HCT116 (cell line): ENCODE measurements around the gene DIS3L. TPM values are rescaled to one million over a fixed set of nuclear protein-coding genes. Genes with fewer than 3 reads are reported as not detected.

Experiments used
- ATAC-seq: fragments of 200-7000 bp; cut with Tn5 transposase; 2 replicates; pipeline ENCODE4 v1.9.1; 2020; ENCODE audit warnings: mild to moderate bottlenecking, moderate library complexity
- BruUV-seq: library from RNA; stranded (reverse); fragments of 400-500 nt; replicated peaks from 2 replicates; lab custom pipeline; 2021; lab: Mats Ljungman, UMichigan
- CTCF ChIA-PET: fragments of 300-600 bp; sonication (Branson Sonifier 250); formaldehyde crosslinking; loops from one replicate; lab custom pipeline; 2021; ENCODE audit warnings: antibody characterized with exemption; lab: Charles Lee
- POLR2A ChIA-PET: fragments of 300-600, 350-600 bp; sonication (Branson Sonifier 250); formaldehyde crosslinking; loops from one replicate; lab custom pipeline; 2021; ENCODE audit warnings: antibody characterized with exemption; lab: Charles Lee
- RAD21 ChIA-PET, 2 experiments: fragments of 300-600 bp; sonication (Branson Sonifier 250); formaldehyde crosslinking; loops; one replicate each; lab custom pipeline; 2023; ENCODE audit warnings: low total read pairs in 2 of 2; ENCODE audit not compliant: uncharacterized antibody in 2 of 2, unreplicated experiment in 2 of 2, low non-redundant PET in 1 of 2; lab: Charles Lee
- DNase-seq: peaks from one replicate; pipeline ENCODE4 v3.0.0-alpha.2; 2010; ENCODE audit warnings: low read depth, low spot score
- H2AFZ ChIP-seq: fragments of 200-600 bp; shearing (Covaris generic), sonication (generic); 2 replicates; pipeline ENCODE4 v1.6.1; 2017; ENCODE audit warnings: low read depth, mixed run types, mixed read lengths, antibody characterized with exemption, low read length; ENCODE audit not compliant: poor library complexity, severe bottlenecking
- H3K27ac ChIP-seq: 2 replicates; pipeline ENCODE4 v1.5.1; 2012; ENCODE audit warnings: low read depth, low read length
- H3K27me3 ChIP-seq: fragments of 200-600 bp; sonication (generic); 2 replicates; pipeline ENCODE4 v1.6.1; 2016; ENCODE audit warnings: mixed run types, low read length, mixed read lengths; ENCODE audit not compliant: insufficient read depth
- H3K36me3 ChIP-seq, 2 experiments: fragments of 200-500 bp in 1 of 2; fragments of 200-600 bp in 1 of 2; sonication (Bioruptor generic) in 1 of 2; sonication (generic) in 1 of 2; 2 replicates each; pipeline versions ENCODE4 v1.5.1 to v1.6.1; 2014 to 2016; ENCODE audit warnings: low read length in 2 of 2, inconsistent platforms in 1 of 2, mixed read lengths in 1 of 2, mixed run types in 1 of 2; ENCODE audit not compliant: insufficient read depth in 2 of 2, control insufficient read depth in 1 of 2
- H3K4me1 ChIP-seq, 2 experiments: fragments of 200-600 bp in 1 of 2; sonication (generic) in 1 of 2; 2 replicates each; pipeline versions ENCODE4 v1.5.1 to v1.6.1; 2012 to 2017; ENCODE audit warnings: low read length in 2 of 2, inconsistent platforms in 1 of 2, mild to moderate bottlenecking in 1 of 2, mixed read lengths in 1 of 2, mixed run types in 1 of 2, moderate library complexity in 1 of 2; ENCODE audit not compliant: insufficient read depth in 2 of 2, control insufficient read depth in 1 of 2
- H3K4me2 ChIP-seq: fragments of 200-600 bp; sonication (generic); 2 replicates; pipeline ENCODE4 v1.6.1; 2017; ENCODE audit warnings: mixed run types, low read length, mixed read lengths
- H3K4me3 ChIP-seq, 2 experiments: fragments of 200-600 bp in 1 of 2; sonication (generic) in 1 of 2; replicated peaks in 1 of 2; 2 replicates each; pipeline ENCODE4 v1.5.1; 2011 to 2016; ENCODE audit warnings: low read length in 2 of 2, control low read depth in 1 of 2, low read depth in 1 of 2, mild to moderate bottlenecking in 1 of 2, mixed read lengths in 1 of 2, mixed run types in 1 of 2
- H3K79me2 ChIP-seq: fragments of 200-600 bp; sonication (generic); 2 replicates; pipeline ENCODE4 v1.6.1; 2017; ENCODE audit warnings: mild to moderate bottlenecking, mixed run types, low read length, moderate library complexity, mixed read lengths; ENCODE audit not compliant: insufficient read depth
- H3K9ac ChIP-seq: fragments of 200-600 bp; sonication (generic); 2 replicates; pipeline ENCODE4 v1.6.1; 2016; ENCODE audit warnings: low read length, mixed read lengths
- H3K9me2 ChIP-seq: fragments of 200-600 bp; sonication (generic), shearing (Covaris generic); 2 replicates; pipeline ENCODE4 v1.6.1; 2017; ENCODE audit warnings: mixed run types, mild to moderate bottlenecking, moderate library complexity; ENCODE audit not compliant: insufficient read depth
- H3K9me3 ChIP-seq, 2 experiments: fragments of 200-500 bp in 1 of 2; fragments of 200-600 bp in 1 of 2; sonication (Bioruptor generic) in 1 of 2; sonication (generic) in 1 of 2; 2 replicates each; pipeline ENCODE4 v1.6.1; 2014 to 2017; ENCODE audit warnings: low read length in 2 of 2, mixed read lengths in 2 of 2, inconsistent platforms in 1 of 2, low read depth in 1 of 2, mild to moderate bottlenecking in 1 of 2, mixed run types in 1 of 2, moderate library complexity in 1 of 2; ENCODE audit not compliant: control insufficient read depth in 1 of 2, insufficient read depth in 1 of 2
- H4K20me1 ChIP-seq: fragments of 200-600 bp; sonication (generic), shearing (Covaris generic); 2 replicates; pipeline ENCODE4 v1.6.1; 2017; ENCODE audit warnings: mixed run types, mild to moderate bottlenecking, moderate library complexity; ENCODE audit not compliant: insufficient read depth
- ATF3 ChIP-seq: IDR thresholded peaks from 2 replicates; pipeline ENCODE4 v1.6.1; 2012
- EGR1 ChIP-seq: IDR thresholded peaks from 2 replicates; pipeline ENCODE4 v1.6.1; 2012; ENCODE audit warnings: low read depth
- ELF1 ChIP-seq: IDR thresholded peaks from 2 replicates; pipeline ENCODE4 v1.6.1; 2012; ENCODE audit warnings: low read depth, borderline replicate concordance
- EZH2 ChIP-seq: fragments of 200-600 bp; sonication (generic); IDR thresholded peaks from 2 replicates; pipeline ENCODE4 v1.6.1; 2017; ENCODE audit warnings: antibody characterized with exemption, mixed run types
- EZH2phosphoT487 ChIP-seq: fragments of 200-600 bp; IDR thresholded peaks from 2 replicates; pipeline ENCODE4 v1.6.1; 2018; ENCODE audit warnings: antibody characterized with exemption, borderline replicate concordance
- JUND ChIP-seq: IDR thresholded peaks from 2 replicates; pipeline ENCODE4 v1.6.1; 2012
- MAX ChIP-seq: IDR thresholded peaks from 2 replicates; pipeline ENCODE4 v1.6.1; 2012
- POLR2AphosphoS5 ChIP-seq: IDR thresholded peaks from 2 replicates; pipeline ENCODE4 v1.6.1; 2011; ENCODE audit warnings: mild to moderate bottlenecking, low read depth, low read length, moderate library complexity
- RAD21 ChIP-seq: IDR thresholded peaks from 2 replicates; pipeline ENCODE4 v1.6.1; 2012; ENCODE audit warnings: low read depth, mild to moderate bottlenecking
- REST ChIP-seq: IDR thresholded peaks from 2 replicates; pipeline ENCODE4 v1.6.1; 2012; ENCODE audit warnings: low read depth
- SIN3A ChIP-seq: IDR thresholded peaks from 2 replicates; pipeline ENCODE4 v1.6.1; 2012; ENCODE audit warnings: low read depth
- SP1 ChIP-seq: IDR thresholded peaks from 2 replicates; pipeline ENCODE4 v1.6.1; 2012; ENCODE audit warnings: low read depth
- SRF ChIP-seq: IDR thresholded peaks from 2 replicates; pipeline ENCODE4 v1.6.1; 2012; ENCODE audit warnings: low read depth
- ZBTB33 ChIP-seq: IDR thresholded peaks from 2 replicates; pipeline ENCODE4 v1.6.1; 2011; ENCODE audit warnings: mild to moderate bottlenecking, low read length, moderate library complexity; ENCODE audit not compliant: insufficient replicate concordance; ENCODE audit errors: extremely low read depth
- ZFX ChIP-seq: fragments of 450-650 bp; IDR thresholded peaks from 2 replicates; pipeline ENCODE4 v1.6.1; 2017
- intact Hi-C: fragments of 100-400 bp; cut with micrococcal nuclease; formaldehyde crosslinking; loops from 2 replicates; pipeline ENCODE4 v1.10.0; 2022
- total RNA-seq: library from RNA; stranded (reverse); gene quantifications from one replicate; pipeline ENCODE4 v1.2.1, GENCODE V29; 2021; ENCODE audit not compliant: unreplicated experiment

DIS3L gene
- total RNA-seq, 1 experiment from 2014 or later = 32.2 TPM

GRCh38 chr15:66269326-66270090, 23.9 kb upstream of the DIS3L start:
- BruUV-seq = no TSS peak
- no peak overlapping the region for H3K9ac ChIP-seq
- ATAC-seq = peak; percentile 95
- peak overlapping the region; percentile 43 for H3K4me2 ChIP-seq
- H3K27me3 ChIP-seq = no peaks in the 10 kb centered on the region
- H3K36me3 ChIP-seq = no peaks in the 10 kb centered on the region
- H3K4me3 ChIP-seq = peak overlapping the region in 1 of 2 experiments; percentile 7; a peak in 1 of 4 replicates
- no peaks in the 10 kb centered on the region for H3K9me2 ChIP-seq
- no peaks in the 10 kb centered on the region for H3K79me2 ChIP-seq
- peaks cover 12 to 16% of the 10 kb centered on the region in 2 experiments; a peak in 3 of 4 replicates for H3K4me1 ChIP-seq
- H3K27ac ChIP-seq = no peak overlapping the region
- H2AFZ ChIP-seq = peak overlapping the region; percentile 88
- RAD21 ChIA-PET = no interaction called here
- intact Hi-C loops = no loop called here
- peak; percentile 70 for DNase-seq
- POLR2A ChIA-PET = no interaction called here
- no peaks in the 10 kb centered on the region for H4K20me1 ChIP-seq
- no peaks in the 10 kb centered on the region for H3K9me3 ChIP-seq
- TF ChIP-seq JUND (0 out of 2 replicates have a peak, but pooled peaks have one; percentile 29), SRF (no peak)
- CTCF ChIA-PET = interaction anchor here (0.8 to 1.0 kb wide), 2 partner anchors 18 to 102 kb away, joined by 3 to 5 read pairs; no protein-coding TSS in a partner anchor

- H3K4me1 ChIP-seq = peaks cover 12 to 16% of the 10 kb centered on the region in 2 experiments; a peak in 3 of 4 replicates
- H3K9me2 ChIP-seq = no peaks in the 10 kb centered on the region
- no peak overlapping the region for H3K27ac ChIP-seq
- H2AFZ ChIP-seq = no peak overlapping the region
- H3K9ac ChIP-seq = no peak overlapping the region
- H3K27me3 ChIP-seq = no peaks in the 10 kb centered on the region
- POLR2A ChIA-PET = no interaction called here
- no peak overlapping the region for H3K4me3 ChIP-seq
- no peaks in the 10 kb centered on the region for H3K9me3 ChIP-seq
- CTCF ChIA-PET = no interaction called here
- H4K20me1 ChIP-seq = no peaks in the 10 kb centered on the region
- RAD21 ChIA-PET = no interaction called here
- no peaks in the 10 kb centered on the region for H3K36me3 ChIP-seq
- BruUV-seq = no TSS peak
- no peak overlapping the region for H3K4me2 ChIP-seq
- DNase-seq = no peak
- no peaks in the 10 kb centered on the region for H3K79me2 ChIP-seq
- no peak for ATAC-seq
- intact Hi-C loops = no loop called here
- TF ChIP-seq EZH2phosphoT487 (no peak), REST (no peak), SP1 (no peak), MAX (no peak), ZFX (no peak), EZH2 (no peak), RAD21 (no peak), EGR1 (no peak), JUND (no peak), ATF3 (no peak), SIN3A (no peak), ZBTB33 (no peak), ELF1 (no peak), POLR2AphosphoS5 (no peak)
Measured at GRCh38 chr15:66270932-66271331, 22.4 kb upstream of the DIS3L start.
